HG03280 (cell line): ENCODE measurements around the gene STXBP2.
A peak's percentile ranks its signal among the peaks of the same experiment; 100 is the strongest.

Source experiments
- ATAC-seq: cut with Tn5 transposase; IDR thresholded peaks from one replicate; pipeline ENCODE4 v1.9.1; 2021; ENCODE audit warnings: mild to moderate bottlenecking, moderate library complexity; ENCODE audit not compliant: unreplicated experiment

STXBP2 gene

GRCh38 chr19:7677669-7678311 is 40.9 kb downstream of the STXBP2 start:
- ATAC-seq: no peak

GRCh38 chr19:7678971-7679751 is 42.3 kb downstream of the STXBP2 start:
- no peak for ATAC-seq

- ATAC-seq: no peak
Observed at GRCh38 chr19:7679771-7680605, 43.1 kb downstream of the STXBP2 start.

- peak; percentile 64 for ATAC-seq
Observed at GRCh38 chr19:7680606-7681339, 43.9 kb downstream of the STXBP2 start, which contains the start of gene TRAPPC5. Gene TRAPPC5, plus strand, starts transcription at chr19:7680833. Its CDS starts 1,421 bp downstream, at chr19:7682254.

- peak; percentile 14 for ATAC-seq
Observed at GRCh38 chr19:7681340-7682174, 44.6 kb downstream of the STXBP2 start.

GRCh38 chr19:7682175-7682855 is 45.4 kb downstream of the STXBP2 start:
- no peak for ATAC-seq

GRCh38 chr19:7685546-7686445 is 48.9 kb downstream of the STXBP2 start:
- no peak for ATAC-seq

- ATAC-seq: no peak
Observed at GRCh38 chr19:7687177-7687576, 50.3 kb downstream of the STXBP2 start.

- no peak for ATAC-seq
Observed at GRCh38 chr19:7689165-7689564, 52.3 kb downstream of the STXBP2 start.

- no peak for ATAC-seq
Observed at GRCh38 chr19:7690779-7691258, 53.9 kb downstream of the STXBP2 start.

- ATAC-seq: no peak
Observed at GRCh38 chr19:7691497-7691896, 54.6 kb downstream of the STXBP2 start.

GRCh38 chr19:7692417-7693088 is 55.6 kb downstream of the STXBP2 start:
- ATAC-seq: no peak

GRCh38 chr19:7694499-7694898 is 57.6 kb downstream of the STXBP2 start:
- no peak for ATAC-seq
